HG03064 (cell line): Measurements from ENCODE around the gene RFXANK.
"Not testable (repeated sequence)": the region's sequence is repeated elsewhere in the genome, so short reads cannot be mapped to it uniquely, and the experiment has no call there.

Experiments
- ATAC-seq: cut with Tn5 transposase; IDR thresholded peaks from one replicate; pipeline ENCODE4 v1.9.1; 2021; ENCODE audit warnings: low read depth; ENCODE audit not compliant: unreplicated experiment

RFXANK gene

DNA sequence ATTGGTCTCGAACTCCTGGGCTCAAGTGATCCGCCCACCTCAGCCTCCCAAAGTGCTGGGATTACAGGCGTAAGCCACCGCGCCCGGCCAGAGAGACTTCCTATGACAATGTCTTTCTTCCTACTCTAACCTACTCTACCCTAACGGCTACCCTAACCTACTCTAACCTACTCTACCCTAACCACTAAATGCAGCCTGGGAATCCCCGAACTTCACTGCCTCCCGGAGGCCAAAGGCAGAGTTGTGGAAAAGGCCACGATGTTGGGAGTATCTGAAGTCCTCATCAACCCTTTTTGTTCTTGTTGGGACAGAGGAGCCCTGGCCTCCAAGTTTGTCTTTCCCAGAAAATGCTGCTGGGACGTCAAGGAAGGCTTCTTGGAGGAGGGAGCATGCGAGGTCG lies 12.1 kb downstream of the RFXANK start:
- no peak for ATAC-seq

DNA sequence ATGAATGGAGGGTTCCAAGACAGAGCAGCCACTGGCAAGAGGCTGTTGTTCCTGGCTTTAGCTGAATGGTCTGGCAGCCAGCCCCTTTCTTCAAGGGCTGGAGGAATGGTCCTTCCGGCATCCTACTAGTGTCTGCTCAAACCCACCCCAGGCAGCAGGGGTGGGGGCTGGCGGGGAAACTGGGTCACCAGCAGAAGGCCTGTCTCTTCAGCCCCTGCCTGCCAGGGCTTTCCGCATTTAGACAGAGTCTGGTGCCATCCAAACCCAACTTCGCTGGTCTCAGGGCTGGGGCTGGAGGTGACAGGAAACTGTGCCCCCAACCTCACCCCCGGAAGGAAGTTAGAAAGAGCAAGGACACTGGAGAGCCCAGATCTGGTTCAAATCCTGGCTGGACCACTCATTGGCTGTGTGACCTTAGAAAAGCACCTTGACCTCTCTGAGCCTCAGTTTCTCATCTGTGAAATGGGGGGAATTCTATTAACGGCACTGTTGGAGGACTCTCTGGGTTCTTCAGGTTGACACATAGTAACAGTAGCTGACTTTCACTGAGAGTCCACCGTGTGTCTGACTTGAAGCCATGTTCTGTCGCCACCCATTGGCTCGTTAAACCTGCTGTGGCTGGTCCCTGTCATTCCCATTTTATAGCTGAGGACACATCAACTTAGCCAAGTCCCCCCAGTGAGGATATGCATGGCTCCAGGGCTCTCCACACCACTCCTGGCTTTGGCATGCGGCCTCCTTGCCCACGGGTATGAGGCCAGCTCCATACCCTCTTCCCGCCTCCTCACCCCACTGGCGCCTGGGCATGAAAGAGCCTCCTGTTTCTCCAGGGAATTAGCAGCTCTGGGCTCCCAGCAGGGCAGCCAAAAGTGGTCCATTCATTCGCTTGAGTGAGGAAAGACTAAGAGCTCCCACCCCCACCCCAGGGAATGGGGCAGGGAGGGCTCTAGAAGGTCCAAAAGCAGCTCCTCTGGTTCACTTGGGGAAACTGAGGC lies 13.7 kb downstream of the RFXANK start:
- no peak for ATAC-seq

DNA sequence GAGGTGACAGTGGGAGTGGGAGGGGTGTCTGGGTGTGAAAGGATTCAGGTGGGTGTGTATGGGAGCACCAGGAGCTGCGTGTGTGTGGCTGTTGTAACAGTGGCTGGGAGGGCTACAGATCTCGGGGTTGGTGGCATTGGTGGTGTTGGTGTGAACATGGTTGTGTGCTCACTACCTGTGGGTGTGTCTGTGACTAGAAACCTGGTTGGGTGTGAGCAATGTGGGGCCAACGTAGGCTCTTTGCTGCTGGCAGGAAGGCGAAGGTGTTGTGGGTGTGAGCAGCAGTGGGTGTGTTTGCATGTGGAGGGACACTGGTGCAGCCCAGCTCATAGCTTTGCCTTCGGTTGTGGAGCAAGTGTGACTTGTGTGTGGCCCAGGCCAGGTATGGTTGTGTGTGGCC lies 14.9 kb downstream of the RFXANK start:
- no peak for ATAC-seq

DNA sequence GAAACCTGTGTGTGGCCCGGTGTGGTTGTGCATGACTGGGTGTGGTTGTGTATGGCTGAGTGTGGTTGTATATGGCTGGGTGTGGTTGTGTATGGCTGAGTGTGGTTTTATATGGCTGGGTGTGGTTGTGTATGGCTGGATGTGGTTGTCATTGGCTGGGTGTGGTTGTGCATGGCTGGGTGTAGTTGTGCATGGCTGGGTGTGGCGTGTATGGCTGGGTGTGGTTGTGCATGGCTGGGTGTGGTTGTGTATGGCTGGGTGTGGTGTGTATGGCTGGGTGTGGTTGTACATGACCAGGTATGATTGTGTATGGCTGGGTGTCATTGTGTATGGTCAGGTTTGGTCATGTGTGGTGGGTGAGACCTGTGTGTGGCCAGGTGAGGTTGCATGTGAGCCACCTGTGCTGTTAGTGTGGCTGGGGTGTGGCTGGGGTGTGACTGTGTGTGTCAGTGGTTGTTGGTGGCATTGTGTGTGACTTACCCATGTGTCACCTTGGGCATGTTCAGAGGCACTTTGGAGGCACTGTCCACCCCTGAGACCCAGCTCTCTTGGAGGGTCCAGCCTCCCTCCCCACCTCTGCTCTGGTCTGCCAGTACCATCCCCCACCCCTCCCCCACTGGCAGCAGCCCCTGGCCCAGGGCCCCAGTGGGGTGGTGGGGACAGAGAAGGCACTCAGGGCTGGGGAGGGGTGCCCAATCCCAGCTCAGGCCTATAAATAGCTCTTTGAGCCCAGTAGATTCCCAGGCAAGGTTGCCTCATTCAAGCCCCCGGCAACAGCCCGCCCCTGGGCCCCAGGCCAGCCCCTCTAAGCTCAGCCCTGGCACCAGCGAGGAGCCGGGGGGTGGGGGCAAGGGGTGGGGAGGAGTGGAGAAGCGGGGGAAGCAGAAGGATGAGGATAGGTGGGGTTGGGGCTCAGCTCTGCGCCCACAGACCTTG lies 15.8 kb downstream of the RFXANK start:
- ATAC-seq, result no peak

DNA sequence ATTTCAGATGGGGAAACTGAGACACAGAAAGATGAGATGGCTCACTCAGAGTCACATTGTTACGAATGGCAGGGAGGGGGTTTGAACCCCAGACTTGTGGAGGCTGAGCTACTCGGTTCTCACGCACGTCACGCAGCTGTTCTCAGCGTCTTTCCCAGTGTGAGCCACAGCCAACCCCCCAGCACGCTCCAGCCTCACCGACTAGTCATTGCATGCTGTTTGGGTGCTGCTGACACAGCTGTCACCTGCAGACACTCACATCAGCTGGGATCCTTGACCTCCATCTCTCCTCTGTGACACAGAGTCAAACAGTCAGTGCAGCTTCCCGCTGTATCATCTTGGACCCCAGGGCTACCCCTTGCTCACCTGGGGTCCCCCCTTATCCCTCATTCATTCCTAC lies 17.3 kb downstream of the RFXANK start:
- no peak for ATAC-seq

DNA sequence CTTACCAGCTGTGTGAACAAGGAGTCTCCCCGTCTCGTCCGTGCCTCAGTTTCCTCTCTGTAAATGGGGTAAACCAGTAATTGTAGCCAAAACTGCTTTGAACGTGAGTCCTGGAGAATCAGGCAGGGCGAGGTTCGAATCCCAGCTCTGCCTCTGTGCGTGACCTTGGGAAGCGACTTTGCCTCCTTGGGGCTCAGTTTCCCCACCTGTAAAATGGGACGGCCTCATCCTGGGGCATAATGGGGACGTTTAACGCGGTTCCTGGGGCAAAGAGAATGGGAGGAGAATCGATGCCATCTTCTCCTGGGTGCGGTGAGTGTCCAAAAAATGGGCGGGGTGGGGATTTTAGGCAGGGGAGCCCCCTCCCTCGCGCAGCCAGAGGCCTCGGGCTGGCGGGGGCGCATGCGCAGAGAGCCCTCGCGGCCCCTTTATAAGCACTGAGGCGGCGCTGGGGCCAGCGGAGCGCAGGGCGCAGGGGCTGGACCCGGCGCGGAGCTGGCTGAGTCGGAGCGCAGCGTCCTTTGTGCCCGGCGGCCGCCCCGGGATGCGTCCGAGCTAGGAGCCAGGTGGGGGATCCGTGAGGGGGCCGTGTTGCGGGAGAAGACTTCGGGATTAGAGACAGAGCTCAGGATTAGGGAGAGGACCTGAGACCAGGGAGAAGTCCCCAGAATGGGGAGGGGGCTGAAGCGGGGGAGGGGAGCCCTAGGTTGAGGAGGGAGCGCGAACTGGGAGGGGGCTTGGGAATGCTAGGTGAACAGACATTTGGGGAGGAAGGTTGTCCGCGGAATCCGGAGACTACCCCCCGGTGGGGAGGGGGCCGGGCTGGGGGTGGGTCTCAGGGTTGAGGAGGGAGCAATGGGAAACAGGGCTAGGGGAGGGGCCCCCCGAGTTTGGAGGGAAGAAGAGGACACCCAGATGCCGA lies 19.7 kb downstream of the RFXANK start, which contains the start of gene NCAN:
Gene NCAN (plus strand): TSS at position 460 of the 922 bp plus-strand sequence. CDS start 4,996 bp downstream, outside the sequence.
- ATAC-seq, result no peak

DNA sequence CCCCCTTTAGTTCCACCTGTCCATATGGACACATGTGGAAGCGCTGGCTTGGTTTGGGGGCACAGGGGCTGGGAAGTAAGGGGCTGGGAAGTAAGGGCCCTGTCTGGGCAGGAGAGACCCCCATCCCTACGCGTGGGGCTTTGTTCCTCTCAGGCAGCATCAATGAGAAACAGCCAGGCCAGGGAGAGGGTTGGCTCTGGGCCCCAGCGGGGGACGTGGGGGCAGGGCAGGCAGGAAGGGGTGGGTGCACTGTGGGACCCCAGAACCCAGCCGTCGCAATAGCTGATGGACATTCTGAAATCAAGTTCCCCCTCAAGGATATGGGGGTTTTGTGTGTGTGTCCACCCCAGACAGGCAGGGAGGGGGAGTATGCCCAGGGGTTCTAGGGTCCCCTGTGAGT lies 20.9 kb downstream of the RFXANK start:
- ATAC-seq, result no peak

DNA sequence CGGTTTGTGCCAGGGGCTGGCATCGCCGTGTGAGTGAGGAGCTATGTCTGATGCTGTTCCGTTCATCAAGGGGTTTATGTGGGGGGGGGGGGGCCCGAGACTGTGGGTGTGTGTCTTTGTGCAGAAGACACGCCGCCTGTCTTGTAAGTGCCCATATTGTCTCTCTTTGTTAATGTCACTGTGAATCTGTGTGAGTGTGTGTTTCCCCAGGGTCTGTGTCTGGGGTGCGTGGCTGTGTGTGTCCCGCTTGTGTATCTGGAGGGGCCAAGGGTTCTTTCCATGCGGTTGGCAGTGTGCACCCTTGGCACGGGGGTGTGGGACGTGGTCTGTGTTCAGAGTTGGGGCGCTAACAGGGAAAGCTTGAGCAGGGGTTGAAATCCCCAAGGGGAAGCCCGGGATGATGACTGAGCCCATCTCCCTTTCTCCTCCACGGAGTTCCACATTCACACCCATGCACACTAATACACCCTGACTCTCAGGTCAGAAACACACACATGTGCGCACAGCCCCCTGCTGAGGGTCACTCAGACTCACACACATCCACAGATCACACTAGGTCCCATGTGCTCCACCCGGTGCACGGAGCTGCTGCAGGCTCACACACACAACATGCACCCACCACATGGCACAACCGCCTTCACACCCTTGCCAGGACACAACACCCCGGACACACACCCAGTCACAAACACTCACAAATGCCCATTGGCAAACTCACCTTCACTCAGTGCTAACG lies 21.5 kb downstream of the RFXANK start:
- no peak for ATAC-seq

DNA sequence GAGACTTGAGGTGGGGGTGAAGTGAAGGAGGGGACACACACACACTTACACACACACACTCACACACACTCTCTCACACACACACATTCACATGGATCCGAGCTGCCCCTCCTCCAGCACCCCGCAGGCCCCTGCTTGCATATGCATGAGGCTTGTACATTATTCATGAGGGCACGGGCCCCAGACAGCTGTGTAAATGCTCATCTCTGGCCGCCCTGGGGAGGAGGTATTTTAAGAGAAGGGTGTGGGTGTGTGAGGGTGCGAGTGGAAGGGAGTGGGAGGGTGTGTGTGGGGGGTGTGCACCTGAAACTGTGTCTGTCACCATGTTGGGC lies 22.1 kb downstream of the RFXANK start:
- no peak for ATAC-seq

DNA sequence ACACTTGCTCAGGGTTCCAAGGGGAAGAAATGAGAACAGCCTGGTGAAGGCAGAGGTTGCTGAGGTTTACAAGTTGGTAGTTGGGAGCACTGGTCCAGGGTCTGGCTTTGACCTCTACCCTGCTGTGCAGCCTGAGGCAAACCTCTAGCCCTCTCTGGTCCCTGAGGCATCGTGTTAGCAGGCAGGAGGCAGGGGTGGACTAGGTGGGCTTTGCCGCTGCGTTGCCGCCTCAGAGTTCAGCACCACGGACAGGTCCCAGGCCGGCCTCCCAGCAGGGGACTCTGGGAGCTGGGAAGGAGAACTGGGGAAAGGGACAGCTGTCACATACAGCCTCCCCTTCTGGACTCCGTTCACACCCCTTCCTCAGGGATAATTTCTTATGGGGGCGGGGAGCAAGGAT lies 22.8 kb downstream of the RFXANK start:
- no peak for ATAC-seq

DNA sequence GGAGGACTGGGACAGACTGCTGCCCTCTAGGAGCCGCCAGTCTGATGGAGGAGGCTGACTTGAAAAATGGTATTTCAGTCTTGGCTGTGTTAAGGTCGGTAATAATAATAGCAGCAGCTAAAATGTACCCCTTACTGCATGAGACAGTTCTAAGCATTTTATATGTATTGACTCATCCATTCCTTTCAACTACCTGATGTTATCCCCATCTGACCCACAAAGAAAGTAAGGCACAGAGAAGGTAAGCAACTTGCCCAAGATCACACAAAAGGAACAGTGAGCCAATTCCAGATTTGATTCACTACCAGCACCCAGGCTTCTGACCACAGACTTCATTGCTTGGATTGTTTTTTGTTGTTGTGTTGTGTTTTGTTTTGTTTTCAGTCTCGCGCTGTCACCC lies 23.7 kb downstream of the RFXANK start:
- no peak for ATAC-seq

DNA sequence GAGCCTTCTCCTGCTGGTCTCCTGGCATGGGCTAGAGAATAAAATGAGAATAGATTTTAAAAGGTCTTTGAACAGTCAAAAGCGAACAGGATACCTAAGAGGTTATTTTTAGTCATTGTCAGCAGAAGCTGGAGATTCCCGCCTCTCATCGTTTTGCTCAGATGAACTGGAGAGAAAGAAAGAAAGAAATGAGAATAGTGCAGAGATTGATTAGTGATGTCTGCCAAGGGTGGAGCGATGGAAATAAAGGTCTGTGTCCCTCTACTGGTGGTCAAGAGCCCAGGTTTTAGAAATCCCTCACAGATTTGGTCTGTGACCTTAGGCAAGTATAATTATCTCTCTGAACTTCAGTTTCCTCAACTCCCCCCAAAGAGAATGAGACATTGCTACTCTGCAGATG lies 25.0 kb downstream of the RFXANK start:
- no peak for ATAC-seq

DNA sequence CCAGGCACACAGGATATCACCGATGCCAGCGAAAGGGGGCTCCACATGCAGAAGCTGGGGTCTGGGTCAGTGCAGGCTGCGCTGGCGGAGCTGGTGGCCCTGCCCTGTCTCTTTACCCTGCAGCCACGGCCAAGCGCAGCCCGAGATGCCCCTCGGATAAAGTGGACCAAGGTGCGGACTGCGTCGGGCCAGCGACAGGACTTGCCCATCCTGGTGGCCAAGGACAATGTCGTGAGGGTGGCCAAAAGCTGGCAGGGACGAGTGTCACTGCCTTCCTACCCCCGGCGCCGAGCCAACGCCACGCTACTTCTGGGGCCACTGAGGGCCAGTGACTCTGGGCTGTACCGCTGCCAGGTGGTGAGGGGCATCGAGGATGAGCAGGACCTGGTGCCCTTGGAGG lies 26.9 kb downstream of the RFXANK start:
- no peak for ATAC-seq

DNA sequence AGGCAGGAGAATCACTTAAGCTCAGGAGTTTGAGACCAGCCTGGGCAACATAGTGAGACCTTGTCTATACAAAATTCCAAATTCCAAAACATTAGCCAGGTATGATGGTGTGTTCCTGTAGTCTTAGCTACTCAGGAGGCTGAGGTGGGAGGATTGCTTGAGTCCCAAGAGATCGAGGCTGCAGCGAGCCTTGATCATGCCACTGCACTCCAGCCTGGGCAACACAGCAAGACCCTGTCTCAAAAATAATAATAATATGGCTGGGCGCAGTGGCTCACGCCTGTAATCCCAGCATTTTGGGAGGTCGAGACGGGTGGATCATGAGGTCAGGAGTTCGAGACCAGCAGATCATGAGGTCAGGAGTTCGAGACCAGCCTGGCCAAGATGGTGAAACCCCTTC lies 28.9 kb downstream of the RFXANK start:
- not testable (repeated sequence) for ATAC-seq

DNA sequence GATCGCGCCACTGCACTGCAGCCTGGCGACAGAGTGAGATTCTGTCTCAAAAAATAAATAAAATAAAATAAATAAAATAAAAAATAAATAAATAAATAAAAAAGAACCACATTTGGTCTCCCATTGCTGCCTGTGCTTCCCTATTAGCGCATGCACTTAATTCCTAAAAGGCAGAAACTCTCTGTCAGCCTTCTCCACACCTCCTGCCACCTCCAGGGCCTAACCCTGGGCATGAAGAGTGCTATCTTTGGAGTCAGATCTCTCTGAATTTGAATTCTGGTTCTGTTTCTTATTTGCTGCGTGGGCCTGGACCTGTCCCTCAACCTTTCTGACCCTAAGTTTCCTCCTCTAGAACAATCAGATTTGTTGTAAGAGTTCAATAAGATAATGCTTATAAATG lies 31.0 kb downstream of the RFXANK start:
- no peak for ATAC-seq

DNA sequence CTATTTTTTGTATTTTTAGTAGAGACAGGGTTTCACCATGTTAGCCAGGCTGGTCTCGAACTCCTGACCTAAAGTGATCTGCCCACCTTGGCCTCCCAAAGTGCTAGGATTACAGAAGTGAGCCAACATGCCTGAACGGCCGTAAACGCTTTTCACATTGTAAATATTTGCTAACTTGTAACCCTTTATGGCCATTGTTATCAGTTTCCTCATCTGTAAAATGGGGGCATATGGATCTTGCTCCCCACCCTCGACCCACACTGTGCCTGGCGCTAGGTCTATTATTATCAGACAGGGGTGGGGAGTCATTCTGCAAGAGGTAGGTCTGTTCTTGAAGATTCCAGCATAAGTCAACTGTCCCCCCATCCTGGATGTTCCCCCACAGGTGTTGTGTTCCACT lies 31.6 kb downstream of the RFXANK start:
- ATAC-seq, result no peak

DNA sequence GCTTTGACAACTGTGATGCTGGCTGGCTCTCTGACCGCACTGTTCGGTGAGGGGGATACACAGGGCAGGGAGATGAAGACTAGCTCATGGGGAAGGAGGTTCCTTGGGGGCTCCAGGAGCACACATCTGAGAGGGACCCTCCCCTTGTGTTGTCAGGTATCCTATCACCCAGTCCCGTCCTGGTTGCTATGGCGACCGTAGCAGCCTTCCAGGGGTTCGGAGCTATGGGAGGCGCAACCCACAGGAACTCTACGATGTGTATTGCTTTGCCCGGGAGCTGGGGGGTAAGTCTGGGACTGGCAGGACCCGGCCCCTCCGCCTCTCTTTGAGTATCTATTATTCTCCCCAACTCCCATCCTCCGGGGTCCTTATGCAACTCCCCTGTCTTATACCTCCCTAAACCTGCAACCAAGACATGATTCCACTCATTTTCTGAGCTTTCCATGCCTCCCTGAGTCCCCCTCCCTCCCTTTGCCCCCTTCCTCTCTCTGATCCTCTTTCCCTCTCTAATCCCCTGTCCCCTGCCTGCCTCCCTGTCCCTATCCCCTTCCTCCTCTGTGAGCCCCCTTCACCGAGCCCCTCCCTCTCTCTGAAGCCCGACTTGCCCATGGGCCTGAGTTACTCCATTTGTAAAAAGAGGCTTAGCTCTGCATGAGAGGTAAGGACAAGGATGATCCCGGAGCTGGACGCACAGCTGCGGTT lies 32.2 kb downstream of the RFXANK start:
- no peak for ATAC-seq

DNA sequence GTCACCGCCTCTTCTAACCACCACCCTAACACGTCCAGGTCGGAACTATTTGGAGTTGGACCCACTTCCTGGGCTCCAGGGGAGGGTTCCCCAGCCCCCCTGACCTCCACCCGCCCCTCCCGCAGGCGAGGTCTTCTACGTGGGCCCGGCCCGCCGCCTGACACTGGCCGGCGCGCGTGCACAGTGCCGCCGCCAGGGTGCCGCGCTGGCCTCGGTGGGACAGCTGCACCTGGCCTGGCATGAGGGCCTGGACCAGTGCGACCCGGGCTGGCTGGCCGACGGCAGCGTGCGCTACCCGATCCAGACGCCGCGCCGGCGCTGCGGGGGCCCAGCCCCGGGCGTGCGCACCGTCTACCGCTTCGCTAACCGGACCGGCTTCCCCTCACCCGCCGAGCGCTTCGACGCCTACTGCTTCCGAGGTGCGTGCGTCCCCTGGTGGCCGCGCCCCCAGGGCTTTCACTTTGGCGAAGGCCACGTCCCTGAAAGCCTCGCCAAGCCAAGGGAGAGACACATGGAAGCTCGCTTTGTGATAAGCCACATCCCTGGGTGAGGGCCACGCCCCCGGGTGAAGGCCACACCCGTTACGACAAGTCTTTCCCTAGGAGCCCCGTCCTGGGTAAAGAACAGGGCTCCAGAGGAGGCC lies 32.9 kb downstream of the RFXANK start:
- ATAC-seq, result no peak

DNA sequence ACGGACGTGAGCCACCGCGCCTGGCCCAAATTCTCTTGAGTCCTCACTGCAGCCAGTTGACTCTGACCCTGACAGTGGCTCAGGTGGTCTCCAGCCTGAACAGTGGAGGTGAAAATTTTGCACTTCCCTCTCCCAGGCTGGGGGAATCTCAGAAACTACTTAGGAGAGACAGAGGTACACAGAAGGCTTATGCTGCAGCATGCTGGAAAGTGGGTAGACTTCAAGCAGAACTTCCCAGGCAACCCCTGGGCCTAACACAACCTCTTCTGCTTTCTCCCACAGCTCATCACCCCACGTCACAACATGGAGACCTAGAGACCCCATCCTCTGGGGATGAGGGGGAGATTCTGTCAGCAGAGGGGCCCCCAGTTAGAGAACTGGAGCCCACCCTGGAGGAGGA lies 34.1 kb downstream of the RFXANK start:
- no peak for ATAC-seq
